DMS79 treated with DMSO at 0.1 percent for 48 hours (cell line): ENCODE measurements around the gene TCAP.

Source experiments
- DNase-seq: peaks from one replicate; lab custom pipeline; 2025; lab: John Stamatoyannopoulos, UW

The TCAP gene, protein sequence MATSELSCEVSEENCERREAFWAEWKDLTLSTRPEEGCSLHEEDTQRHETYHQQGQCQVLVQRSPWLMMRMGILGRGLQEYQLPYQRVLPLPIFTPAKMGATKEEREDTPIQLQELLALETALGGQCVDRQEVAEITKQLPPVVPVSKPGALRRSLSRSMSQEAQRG

DNA sequence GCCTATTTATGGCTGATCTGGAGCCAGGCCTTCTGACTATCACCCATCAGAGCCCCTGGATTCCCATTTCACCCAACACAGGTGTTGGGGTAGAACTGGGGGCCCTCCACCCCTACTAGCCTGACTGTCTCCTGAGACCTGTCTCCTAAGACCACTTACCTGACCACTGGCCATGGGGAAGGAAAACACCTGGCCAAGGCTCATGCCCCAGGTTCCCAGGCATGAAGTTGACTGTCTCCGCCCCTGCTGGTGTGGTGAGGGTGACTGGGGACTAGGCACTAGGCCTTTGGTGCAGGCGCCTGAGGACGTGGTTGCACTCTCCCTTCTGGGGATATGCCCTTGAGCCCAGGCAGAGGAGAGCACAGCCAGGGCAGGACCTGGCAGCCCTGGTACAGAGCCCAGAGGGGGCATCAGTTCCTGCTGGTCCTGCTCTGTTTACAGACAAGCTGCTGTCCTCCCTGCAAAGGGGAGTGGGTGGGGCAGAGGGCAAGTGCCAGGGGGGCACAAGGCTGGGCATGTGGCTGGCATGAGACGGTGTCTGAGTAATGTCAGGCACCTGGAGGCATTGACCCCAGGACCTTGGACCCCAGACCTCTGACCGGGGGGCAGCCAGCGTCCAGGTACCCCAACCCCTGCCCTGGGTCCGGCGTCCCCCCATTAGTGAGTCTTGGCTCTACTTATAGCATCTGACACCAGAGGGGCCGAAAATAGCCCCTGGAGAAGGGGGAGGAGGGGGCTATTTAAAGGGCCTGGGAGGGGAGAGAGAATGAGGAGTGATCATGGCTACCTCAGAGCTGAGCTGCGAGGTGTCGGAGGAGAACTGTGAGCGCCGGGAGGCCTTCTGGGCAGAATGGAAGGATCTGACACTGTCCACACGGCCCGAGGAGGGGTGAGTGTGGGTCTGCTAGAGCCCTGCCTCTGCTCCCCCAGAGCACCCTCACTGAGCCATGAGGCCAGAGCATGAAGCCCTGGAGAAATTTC is at the start of gene TCAP:
Gene TCAP (plus strand): TSS at position 769 of the 981 bp plus-strand sequence. CDS start 11 bp downstream, at position 780.
- DNase-seq, result no peak

DNA sequence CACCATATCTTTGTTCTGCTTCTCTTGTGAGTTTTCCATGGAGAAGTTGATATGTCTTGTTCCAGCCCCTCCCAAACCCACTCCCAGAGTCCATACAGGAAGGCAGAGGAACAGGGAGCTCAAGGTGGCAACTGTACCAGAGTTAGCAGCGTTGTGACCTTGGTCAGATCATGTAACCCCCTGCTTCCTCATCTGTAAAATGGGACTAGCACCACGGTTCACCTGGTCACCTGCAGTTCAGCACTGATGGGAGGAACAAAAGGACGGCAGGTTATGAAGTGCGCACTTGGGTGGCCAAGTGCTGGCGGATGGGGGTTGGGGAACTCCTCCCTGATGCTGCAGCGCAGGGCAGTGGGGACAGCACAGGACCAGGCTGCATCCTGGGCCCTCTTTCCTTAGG is 49.7 kb upstream of the TCAP start:
- DNase-seq, result no peak

DNA sequence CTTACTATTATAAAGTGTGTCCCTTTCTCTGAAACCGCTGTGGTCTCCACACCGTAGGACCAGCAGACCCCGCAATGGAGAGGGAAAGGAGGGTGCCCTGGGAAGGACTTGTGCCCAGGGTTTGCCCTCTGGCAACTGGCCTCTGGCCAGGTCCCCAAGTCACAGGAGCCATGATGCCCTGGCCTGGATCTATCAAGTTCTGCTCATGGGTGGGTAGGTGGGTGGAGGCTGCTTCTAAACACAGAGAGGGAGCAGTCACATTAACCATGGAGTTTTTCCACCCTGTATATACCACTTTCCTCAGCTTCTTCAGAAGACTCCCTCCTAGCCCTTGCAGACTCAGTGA is 48.1 kb upstream of the TCAP start:
- DNase-seq, result no peak

DNA sequence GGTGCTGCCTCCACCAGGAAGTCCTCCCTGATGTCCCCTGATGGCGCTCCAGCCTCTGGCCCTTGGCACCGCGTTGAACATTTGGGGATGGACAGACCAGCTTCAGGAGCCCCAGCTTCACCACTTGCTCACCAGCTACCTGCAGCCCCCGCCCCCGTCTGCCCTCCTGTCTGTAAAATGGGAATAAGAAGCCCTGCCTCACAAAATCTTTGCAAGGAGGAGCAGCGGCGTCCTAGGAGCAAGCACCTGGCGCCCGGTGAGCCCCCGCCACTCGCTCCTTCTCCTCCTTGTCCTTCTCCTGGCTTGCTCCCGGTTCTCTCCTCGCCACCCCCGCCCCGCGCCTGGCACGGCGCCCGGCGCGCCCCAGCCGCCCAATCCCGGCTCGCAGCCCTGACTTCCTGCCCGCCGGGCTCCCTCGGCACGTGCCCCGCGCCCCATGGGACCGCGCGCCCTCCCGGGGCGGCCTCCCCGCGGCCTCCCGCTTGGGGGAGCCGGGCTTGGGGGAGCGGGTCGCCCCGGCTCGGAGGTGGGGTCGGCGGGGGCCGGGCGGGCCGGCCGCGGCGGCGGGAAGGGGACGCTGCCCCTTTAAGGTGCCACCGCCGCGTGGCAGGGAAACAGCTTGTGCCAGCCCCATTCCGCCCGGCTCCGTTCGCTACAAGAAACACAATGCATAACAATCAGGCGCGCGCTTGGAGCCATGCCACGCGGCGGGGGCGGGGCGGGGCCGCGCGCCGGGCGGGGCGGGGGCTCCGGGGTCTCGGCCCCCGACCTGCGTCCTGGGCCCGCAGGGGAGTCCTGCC is 47.5 kb upstream of the TCAP start:
- peak; percentile 70 for DNase-seq

DNA sequence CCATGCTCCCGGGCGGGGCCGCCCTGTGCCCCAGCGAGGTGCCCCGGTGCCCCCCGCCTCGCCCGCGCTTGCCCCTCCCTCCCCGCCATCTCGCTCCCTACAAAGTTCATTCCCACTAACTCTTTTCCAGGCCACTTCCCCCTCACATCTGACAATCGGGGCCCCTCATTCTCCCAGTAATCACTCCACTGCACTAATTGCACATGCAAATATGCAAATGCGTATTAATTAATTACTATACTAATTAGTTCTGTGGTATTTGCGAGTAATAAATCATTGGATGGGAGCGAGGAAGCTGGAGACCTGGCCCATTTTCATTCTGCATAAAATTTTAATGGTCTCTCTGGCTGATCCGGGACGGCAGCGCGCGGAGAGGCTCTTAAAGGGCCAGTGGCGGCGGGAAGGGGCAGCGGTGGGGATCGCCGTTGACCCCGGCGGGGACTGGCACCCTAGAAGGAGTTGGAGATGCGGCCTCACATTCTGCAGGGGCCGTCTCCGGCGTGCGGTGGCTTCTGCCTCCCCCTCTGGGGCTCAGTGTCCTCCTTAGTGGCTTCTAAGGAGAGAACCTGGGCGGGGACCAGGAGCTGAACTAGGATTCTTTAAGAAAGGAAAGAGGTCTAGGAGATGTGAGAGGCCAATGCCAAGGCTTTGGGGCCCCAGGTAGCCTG is 46.8 kb upstream of the TCAP start:
- DNase-seq, result peak; percentile 78

DNA sequence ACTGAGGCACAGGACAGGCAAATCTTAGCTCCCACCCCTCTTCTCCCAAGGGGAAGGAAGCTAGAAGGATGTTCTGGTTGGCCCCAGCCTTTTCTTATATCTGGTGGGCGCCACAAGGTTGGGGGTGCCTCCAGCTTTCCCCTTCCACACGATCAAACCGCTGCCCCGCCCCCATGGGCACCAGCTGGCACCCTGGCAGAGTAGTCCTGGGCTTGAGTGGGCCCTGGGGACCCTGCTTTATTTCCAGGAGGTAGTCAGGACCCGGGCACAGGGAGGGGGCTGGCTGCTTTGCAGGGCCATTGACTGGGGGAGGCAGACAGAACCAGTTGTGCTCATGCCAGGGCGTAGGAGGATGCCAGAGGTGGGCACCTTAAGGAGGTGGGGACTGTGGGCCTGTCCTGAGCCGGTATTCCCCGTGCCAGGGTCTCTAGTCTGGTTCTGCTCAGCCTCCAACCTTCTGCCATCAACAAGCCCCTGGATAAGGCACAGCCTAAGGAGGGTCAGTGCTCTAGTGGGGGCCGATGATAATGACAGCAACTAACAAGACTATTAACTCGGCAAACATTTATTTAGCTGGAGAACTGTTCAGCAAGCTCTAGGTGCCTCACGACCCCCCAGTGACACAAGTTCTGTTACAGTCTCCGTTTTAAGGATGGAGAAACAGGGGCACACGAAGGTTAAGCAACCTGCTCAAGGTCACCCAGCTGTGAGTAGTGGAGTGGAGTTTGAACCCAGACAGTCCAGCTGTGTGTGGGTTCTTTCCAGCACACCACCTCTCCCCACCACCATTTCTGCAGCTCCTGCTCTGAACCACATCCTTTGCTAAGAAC is 46.0 kb upstream of the TCAP start:
- no peak for DNase-seq

DNA sequence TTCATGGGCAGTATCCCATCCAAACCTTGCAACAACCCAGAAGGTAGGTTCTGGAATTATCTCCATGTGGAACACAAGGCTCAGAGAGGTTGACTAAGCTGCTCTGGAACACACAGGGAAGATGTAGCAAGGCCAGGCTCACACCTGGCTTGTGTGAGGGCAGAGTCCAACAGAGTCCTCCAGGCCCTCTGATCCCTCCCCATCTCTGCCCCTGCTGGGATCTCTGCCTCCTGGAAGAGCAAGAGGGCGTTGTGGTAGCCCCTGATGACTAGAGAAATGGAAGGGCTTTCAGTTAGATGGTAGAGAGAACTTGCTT is 45.4 kb upstream of the TCAP start:
- DNase-seq, result no peak

DNA sequence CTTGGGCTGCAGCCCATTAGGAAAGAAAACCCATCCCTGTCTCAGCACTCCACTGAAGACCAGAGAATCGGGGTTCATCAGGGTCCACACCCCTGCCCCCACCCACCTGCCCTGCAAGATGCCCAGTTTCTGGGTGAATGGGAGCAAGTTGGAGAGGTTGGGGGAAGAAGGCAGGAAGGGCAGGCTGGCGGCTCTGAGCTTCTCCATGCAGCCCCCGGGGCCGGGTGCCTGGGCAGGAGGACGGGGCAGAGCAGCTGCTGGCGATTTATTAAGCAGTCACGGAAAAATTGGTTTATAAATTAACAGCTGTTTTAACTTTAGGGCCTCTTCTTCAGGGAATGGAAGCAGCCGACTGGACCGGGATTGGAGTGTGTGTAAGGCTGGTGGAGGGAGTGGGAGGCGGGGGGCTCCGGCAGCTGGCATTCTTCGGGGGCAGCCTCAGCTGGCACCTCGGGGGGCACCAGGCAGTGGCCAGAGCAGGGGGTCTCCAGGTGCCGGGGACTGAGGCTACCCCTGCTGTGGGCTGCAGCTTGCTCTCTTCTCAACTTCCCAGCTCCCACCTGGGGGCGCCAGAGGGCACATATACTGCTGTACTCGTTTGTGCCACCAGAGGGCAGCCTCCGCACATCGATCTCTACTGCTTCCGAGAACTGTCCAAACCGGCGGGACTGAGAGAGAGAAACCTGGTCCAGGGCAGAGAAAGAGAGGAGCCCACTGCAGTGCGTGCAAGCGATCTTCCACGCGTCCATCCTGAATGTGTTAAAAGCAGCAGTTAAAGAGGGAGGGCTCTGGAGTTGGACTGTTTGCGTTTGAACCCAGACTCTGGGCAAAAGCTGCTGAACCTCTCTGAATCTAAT is 43.4 kb upstream of the TCAP start:
- peak; percentile 80 for DNase-seq

DNA sequence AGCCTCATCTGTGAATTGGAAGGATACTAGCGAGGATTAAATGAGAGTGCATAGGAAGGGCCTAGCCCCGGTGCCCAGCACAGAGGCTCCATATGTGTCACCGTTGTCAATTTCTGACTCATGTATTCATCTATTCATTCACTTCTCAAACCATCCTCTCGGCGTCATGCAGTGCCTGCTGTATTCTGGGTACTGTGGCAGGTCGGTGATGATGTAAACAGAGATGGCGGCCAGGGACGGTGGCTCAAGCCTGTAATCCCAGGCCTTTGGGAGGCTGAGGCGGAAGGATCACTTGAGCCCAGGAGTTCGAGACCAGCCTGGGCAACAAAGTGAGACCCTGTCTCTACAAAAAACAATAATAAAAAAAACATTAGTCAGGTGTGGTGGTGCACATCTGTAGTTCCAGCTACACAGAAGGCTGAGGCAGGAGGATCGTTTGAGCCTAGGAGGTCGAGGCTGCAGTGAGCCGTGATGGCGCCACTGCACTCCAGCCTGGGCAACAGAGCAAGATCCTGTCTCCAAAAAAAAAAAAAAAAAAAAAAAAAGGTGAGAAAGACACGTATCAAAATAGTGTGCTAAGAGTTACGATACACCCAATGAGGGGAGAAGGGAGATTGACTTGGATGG is 42.7 kb upstream of the TCAP start:
- DNase-seq, result no peak

DNA sequence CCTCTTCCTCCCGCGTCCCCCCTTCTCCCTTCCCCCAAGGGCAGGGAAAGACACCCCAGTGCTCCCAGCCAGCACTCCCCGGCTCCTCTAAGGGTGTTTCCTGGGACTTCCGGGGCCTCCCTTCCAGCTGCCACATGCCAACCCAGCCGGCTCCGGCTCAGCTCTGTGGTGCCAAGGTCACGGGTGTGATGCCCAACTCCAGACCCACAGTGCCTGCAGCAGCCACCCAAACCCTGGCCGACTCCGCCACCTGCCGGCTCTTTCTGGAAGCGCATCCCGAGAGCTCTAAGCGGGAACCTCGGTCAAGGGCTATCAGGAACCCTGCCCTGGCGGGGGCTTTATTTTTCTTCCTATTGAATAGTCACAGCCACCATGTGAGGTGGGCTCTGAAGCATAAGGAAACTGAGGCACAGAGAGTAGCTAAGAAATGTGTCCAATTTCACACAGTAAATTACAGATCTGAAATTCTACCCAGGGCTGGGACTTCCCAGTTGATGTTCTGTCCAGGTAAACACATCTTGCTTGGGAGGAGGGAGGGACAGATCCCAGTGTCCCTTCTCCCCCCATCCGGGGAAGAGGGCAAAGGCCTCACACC is 41.7 kb upstream of the TCAP start:
- peak; percentile 75 for DNase-seq

DNA sequence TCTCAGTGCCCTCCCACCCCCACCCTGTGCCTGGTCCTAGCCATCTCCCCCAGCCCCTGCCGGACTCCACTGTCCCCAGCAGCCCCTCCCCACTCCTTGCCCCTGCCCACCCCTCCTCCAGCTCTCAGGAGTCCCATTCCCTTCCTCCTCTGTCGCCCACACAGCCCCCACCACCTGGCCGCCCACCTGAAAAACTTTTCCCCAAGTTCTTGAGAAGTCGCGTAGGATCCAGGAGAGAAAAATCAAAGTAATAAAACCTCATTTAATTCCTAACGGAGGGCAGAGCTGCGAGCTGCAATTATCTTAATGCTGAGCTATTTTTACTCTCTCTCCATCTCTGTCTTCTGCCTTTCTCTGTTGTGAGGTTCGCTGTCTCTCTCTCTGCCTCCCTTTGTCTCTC is 40.8 kb upstream of the TCAP start:
- no peak for DNase-seq

DNA sequence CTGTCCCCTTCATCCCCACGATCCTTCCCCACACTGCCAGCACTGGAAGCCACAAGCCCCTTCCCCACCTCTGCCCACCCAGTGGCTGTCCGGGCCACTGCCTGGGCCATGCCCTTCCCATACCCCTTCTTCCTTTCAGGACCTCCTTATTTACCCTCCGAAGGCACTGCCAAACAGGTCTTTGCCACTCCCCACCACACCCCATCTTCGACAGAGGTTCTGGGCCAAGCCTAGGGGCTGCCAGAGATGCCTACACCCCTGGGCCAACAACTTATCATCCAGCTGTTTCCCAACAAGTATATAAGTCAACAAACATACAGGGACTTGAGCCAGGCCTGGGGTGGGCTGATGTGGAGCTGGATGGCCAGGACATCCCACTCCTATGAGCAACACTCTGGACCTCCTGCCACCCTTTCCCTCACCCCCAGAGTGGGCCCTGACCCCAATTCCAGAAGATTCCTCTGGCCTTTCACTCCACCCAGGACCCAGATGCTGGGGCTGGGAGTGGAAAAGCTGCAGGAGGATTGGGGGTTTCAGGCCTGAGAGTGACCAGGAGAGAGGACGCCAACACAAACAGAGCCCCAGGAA is 39.9 kb upstream of the TCAP start:
- DNase-seq, result no peak

DNA sequence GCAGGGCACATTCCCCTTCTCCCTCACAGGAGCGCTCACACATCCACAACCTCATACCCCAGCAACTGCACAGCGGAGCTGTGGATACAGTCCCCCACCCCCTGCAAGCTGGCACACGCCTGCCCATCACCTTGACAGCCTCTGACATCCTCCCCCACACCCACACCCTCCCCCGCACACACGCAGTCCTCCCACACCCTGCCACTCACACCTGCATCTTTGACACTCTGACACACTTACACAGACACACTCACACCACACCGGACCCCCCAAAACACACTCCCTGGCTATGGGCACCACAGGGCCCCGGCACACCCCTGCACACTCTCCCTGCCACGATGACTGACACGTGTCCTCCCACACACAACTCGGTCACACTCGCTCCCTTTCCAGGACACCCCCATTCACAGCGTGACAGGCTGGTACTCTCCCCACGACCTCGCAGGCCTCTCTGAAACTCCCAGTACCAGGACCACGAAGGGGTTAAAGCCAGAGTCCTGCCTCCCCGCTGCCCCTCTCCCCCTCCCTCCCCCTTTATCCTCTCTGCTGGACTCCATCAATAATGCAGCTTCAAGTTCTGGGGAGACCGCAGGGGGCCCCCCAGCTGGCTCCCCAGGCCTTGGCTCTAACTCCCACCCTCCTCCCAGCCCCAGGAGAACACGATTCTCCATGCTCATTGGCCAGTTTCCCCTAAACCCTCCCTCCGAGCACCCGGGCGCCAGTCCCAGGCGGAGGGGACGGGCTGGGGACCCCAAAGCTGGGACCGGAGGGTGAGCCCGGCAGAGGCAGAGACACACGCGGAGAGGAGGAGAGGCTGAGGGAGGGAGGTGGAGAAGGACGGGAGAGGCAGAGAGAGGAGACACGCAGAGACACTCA is 38.7 kb upstream of the TCAP start, which contains the start of gene PPP1R1B:
Gene PPP1R1B (plus strand): TSS at position 782 of the 876 bp plus-strand sequence. CDS start 441 bp downstream, outside the sequence.
- DNase-seq, result no peak

DNA sequence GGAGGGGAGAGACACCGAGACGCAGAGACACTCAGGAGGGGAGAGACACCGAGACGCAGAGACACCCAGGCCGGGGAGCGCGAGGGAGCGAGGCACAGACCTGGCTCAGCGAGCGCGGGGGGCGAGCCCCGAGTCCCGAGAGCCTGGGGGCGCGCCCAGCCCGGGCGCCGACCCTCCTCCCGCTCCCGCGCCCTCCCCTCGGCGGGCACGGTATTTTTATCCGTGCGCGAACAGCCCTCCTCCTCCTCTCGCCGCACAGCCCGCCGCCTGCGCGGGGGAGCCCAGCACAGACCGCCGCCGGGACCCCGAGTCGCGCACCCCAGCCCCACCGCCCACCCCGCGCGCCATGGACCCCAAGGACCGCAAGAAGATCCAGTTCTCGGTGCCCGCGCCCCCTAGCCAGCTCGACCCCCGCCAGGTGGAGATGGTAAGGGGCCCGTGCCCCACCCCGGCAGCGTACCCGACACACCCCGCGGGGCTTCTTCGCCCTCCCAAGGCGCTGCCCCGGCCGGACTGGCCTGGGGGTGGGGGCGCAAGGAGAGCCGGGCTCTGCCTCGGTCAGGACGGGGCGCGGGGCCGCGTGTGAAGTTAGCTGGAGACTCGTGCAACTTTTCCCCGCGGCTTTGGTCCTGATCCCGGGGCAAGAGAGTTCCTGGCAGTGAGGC is 38.0 kb upstream of the TCAP start:
- no peak for DNase-seq

DNA sequence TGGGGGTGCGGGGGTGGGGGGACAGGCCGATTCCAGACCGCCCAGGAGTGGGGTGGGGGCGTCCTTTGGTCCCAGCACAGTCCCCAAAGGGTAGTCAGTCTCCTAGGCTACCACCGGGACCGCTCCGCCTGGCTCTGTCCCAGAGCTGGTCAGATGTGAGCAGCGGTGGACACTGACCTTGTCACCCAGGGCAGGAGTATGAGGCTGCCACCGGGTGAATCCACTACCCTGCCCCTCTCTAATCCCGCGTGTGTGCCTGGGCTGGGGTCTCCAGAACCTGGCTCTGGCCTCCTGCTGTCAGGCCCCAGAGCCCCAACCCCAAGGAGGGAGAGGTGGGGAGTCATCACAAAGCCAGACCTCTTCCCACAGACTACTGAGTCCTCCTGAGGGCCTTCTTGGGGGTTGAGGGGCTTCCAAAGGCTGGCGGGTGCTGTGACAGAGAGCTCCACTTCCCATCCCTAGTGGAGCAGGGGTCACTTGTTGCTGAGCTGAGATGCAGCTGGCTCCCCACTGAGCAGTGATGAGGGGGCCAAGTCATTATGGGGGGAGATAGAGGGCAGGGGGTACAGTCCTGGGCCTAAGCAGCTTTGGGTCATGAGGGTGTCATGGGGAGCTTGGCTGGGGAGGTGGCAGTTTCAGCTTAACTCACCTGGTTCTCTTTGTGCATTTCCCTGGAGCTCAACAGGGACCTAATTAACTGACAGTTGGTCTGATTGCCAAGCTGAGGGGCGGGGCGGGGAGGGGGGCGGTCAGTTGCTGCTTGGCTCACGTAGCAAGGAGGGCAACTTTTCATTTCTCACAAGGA is 37.2 kb upstream of the TCAP start:
- no peak for DNase-seq

DNA sequence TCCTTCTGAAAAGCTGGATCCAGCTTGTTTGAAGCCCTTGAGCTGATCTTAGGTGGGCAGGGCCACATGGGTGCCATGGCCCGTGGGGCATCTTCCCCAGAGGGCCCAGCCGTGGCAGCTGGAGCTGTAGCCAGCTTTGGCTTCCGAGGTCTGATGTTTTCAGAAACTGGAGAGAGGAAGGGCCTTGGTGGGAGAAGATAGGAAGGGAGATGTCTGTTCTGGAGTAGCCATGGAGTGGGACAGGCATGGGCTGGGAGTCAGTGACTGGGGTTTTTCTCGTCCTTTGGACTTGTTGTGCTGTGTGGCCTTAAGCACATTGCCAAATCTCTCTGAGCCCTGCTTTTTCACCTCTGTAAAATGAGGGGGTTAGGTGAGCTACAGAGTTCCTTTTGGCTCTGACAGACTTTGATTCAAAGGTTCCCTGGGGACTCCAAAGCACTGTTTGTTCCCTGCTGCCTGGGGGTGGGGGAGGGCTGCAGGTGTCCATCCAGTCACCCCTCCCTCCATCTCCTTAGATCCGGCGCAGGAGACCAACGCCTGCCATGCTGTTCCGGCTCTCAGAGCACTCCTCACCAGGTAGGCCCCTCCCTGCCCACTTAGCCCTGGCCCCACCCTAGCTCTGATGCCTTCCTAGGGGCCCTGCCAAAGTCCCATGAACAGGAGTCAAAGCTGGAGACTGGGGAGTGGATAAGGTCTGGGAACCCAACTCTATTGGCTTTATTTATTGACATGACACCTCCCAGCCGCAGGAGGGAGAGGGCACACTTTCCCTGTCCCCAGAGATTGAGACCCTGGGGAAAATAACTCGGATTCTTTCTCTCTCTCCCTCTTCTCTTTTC is 36.3 kb upstream of the TCAP start:
- no peak for DNase-seq
